ENCODE measurements around the gene ILKAP.

- TF ChIP-seq CTCF (IDR thresholded peaks at IDR 0.05) (no peak), POLR2A (IDR thresholded peaks at IDR 0.05) (no peak), POLR2AphosphoS5 (IDR thresholded peaks at IDR 0.05) (no peak), EP300 (IDR thresholded peaks at IDR 0.05) (no peak)
Observed at GRCh38 chr2:238150686-238151085, 52.8 kb downstream of the ILKAP start.

All from gastroesophageal sphincter (tissue), 3 donors.